Testis (tissue), 3 donors: ENCODE data around the gene ITIH5. TPM values are rescaled to one million over a fixed set of nuclear protein-coding genes. Genes with fewer than 3 reads are reported as not detected.

Source experiments
- DNase-seq: peaks from one replicate; pipeline ENCODE4 v3.0.0-alpha.2; 2019
- H3K27ac ChIP-seq, 2 donors: fragments of 200-600 bp; sonication (generic); one replicate each; pipeline ENCODE4 v1.5.1; 2019
- H3K27me3 ChIP-seq: fragments of 200-600 bp; sonication (generic); one replicate; pipeline ENCODE4 v1.5.1; 2019
- H3K36me3 ChIP-seq: fragments of 200-600 bp; sonication (generic); one replicate; pipeline ENCODE4 v1.5.1; 2017; ENCODE audit warnings: low read depth; ENCODE audit errors: missing control alignments
- H3K4me1 ChIP-seq: fragments of 200-600 bp; sonication (generic); one replicate; pipeline ENCODE4 v1.5.1; 2019
- H3K4me3 ChIP-seq, 2 donors: fragments of 200-600 bp; sonication (generic); one replicate each; pipeline ENCODE4 v1.5.1; 2017 to 2019
- H3K9me3 ChIP-seq: fragments of 200-600 bp; sonication (generic); one replicate; pipeline ENCODE4 v1.5.1; 2017
- CTCF ChIP-seq, 3 experiments: fragments of 450-650 bp in 2 of 3; fragments of 200-600 bp in 1 of 3; sonication (generic) in 1 of 3; IDR thresholded peaks; one replicate each; pipeline ENCODE4 v1.5.1; 2016 to 2019; ENCODE audit warnings: antibody characterized with exemption in 3 of 3, mild to moderate bottlenecking in 2 of 3, moderate library complexity in 1 of 3
- POLR2A ChIP-seq: fragments of 450-650 bp; IDR thresholded peaks from one replicate; pipeline ENCODE4 v1.6.1; 2017; ENCODE audit warnings: antibody characterized with exemption, mild to moderate bottlenecking, moderate library complexity
- WGBS, 2 donors: methylation state at CpG; one replicate each; pipeline ENCODE4 v1.1.5; 2018; 5-methylcytosine and 5-hydroxymethylcytosine counted together
- intact Hi-C: fragments of 100-400 bp; cut with DNase I; formaldehyde crosslinking; loops from one replicate; pipeline ENCODE4 v1.15.1; 2023; ENCODE audit warnings: low total_unique reads
- polyA plus RNA-seq: library from polyadenylated mRNA; stranded (reverse); fragments of 350-450 nt; fragmentation: Illumina TruSeq; extraction: RNeasy Lipid Tissue Mini Kit (QIAGEN cat#74804); gene quantifications from one replicate; pipeline ENCODE4 v1.2.3, GENCODE V29; 2014; ENCODE audit warnings: low read depth, low replicate concordance; ENCODE audit not compliant: insufficient read depth
- total RNA-seq, 2 donors: library from RNA; depleted of rRNA; stranded (reverse); fragments of >200 nt; gene quantifications; one replicate each; pipeline ENCODE4 v1.2.3, GENCODE V29; 2016

ITIH5 gene
- total and polyA plus RNA-seq, 3 donors from 2014 or later: 28.0 to 38.1 (median 28.0) TPM

GRCh38 chr10:7520507-7521485, 146.0 kb downstream of the ITIH5 start:
- intact Hi-C loops: no loop called here
- Histone ChIP-seq H3K4me1 (no peaks in the 10 kb centered on the region), H3K27me3 (no peaks in the 10 kb centered on the region), H3K4me3 (no peak overlapping the region), H3K9me3 (no peaks in the 10 kb centered on the region), H3K27ac (no peak overlapping the region), H3K36me3 (no peaks in the 10 kb centered on the region)
- 72 to 77% methylated on average over 11 of the region's 11 CpGs for WGBS, 2 donors
- TF ChIP-seq POLR2A (no peak), CTCF (IDR thresholded peaks at IDR 0.05) (no peak)
- DNase-seq: no peak

- H3K4me1 ChIP-seq: no peaks in the 10 kb centered on the region
- no peak overlapping the region for H3K27ac ChIP-seq
- H3K9me3 ChIP-seq: no peaks in the 10 kb centered on the region
- DNase-seq: no peak
- no peak overlapping the region for H3K4me3 ChIP-seq
- intact Hi-C loops: no loop called here
- H3K36me3 ChIP-seq: no peaks in the 10 kb centered on the region
- H3K27me3 ChIP-seq: no peaks in the 10 kb centered on the region
- TF ChIP-seq POLR2A: no peak
- no peak for TF ChIP-seq CTCF (IDR thresholded peaks at IDR 0.05)
- WGBS, 2 donors: 88 to 91% methylated on average over 6 of the region's 6 CpGs
These were observed 147.4 kb downstream of the ITIH5 start for GRCh38 chr10:7519351-7519750.

GRCh38 chr10:7518693-7519092, 148.1 kb downstream of the ITIH5 start:
- no peak overlapping the region for H3K27ac ChIP-seq
- no peak for DNase-seq
- no peaks in the 10 kb centered on the region for H3K4me1 ChIP-seq
- TF ChIP-seq POLR2A (no peak), CTCF (IDR thresholded peaks at IDR 0.05) (no peak)
- no peaks in the 10 kb centered on the region for H3K36me3 ChIP-seq
- WGBS, 2 donors: 82% methylated on average over 1 of the region's 1 CpG
- intact Hi-C loops: no loop called here
- no peak overlapping the region for H3K4me3 ChIP-seq
- H3K27me3 ChIP-seq: no peaks in the 10 kb centered on the region
- no peaks in the 10 kb centered on the region for H3K9me3 ChIP-seq

GRCh38 chr10:7515439-7515838, 151.3 kb downstream of the ITIH5 start:
- TF ChIP-seq CTCF (IDR thresholded peaks at IDR 0.05) (no peak), POLR2A (no peak)
- WGBS, 2 donors: 65 to 69% methylated on average over 5 of the region's 5 CpGs
- Histone ChIP-seq H3K4me1 (no peaks in the 10 kb centered on the region), H3K27me3 (no peaks in the 10 kb centered on the region), H3K36me3 (no peaks in the 10 kb centered on the region), H3K9me3 (no peaks in the 10 kb centered on the region), H3K27ac (no peak overlapping the region), H3K4me3 (no peak overlapping the region)
- DNase-seq: no peak
- intact Hi-C loops: no loop called here

- Histone ChIP-seq H3K27ac (no peak overlapping the region), H3K36me3 (no peaks in the 10 kb centered on the region), H3K4me1 (no peaks in the 10 kb centered on the region), H3K4me3 (no peak overlapping the region), H3K27me3 (no peaks in the 10 kb centered on the region), H3K9me3 (no peaks in the 10 kb centered on the region)
- WGBS, 2 donors: 68 to 80% methylated on average over 4 of the region's 4 CpGs
- intact Hi-C loops: no loop called here
- DNase-seq: no peak
- no peak for TF ChIP-seq POLR2A
- no peak for TF ChIP-seq CTCF (IDR thresholded peaks at IDR 0.05)
These were observed 152.8 kb downstream of the ITIH5 start for GRCh38 chr10:7513936-7514335.
